Measurements from ENCODE around the gene TMTC1.

The TMTC1 gene

GRCh38 chr12:29578731-29579130 lies 205.0 kb downstream of the TMTC1 start:
- no peaks in the 10 kb centered on the region for H3K27me3 ChIP-seq (ENCODE audit: control insufficient read depth in 1 of 2, insufficient read depth in 2 of 2, low read length in 2 of 2)
- H3K36me3 ChIP-seq (ENCODE audit: control insufficient read depth in 2 of 2, insufficient read depth in 2 of 2, low read length in 2 of 2), result peaks cover 0 to 4% of the 10 kb centered on the region in 2 donors
- H3K9me3 ChIP-seq (ENCODE audit: control insufficient read depth in 2 of 2, low read length in 2 of 2), result no peaks in the 10 kb centered on the region
- no peak overlapping the region for H3K27ac ChIP-seq (ENCODE audit: low read length)
- no peak overlapping the region for H3K9ac ChIP-seq (ENCODE audit: low read length in 2 of 2)
- no peak overlapping the region for H3K4me3 ChIP-seq (ENCODE audit: low read length in 2 of 2)
- H3K4me1 ChIP-seq (ENCODE audit: control insufficient read depth, insufficient read depth, low read length), result peaks cover 13% of the 10 kb centered on the region

- Histone ChIP-seq H3K4me3 (ENCODE audit: low read length in 2 of 2) (no peak overlapping the region), H3K27ac (ENCODE audit: low read length) (no peak overlapping the region), H3K27me3 (ENCODE audit: control insufficient read depth in 1 of 2, insufficient read depth in 2 of 2, low read length in 2 of 2) (no peaks in the 10 kb centered on the region), H3K9me3 (ENCODE audit: control insufficient read depth in 2 of 2, low read length in 2 of 2) (no peaks in the 10 kb centered on the region), H3K36me3 (ENCODE audit: control insufficient read depth in 2 of 2, insufficient read depth in 2 of 2, low read length in 2 of 2) (peaks cover 2 to 4% of the 10 kb centered on the region in 2 donors), H3K9ac (ENCODE audit: low read length in 2 of 2) (no peak overlapping the region), H3K4me1 (ENCODE audit: control insufficient read depth, insufficient read depth, low read length) (peaks cover 6% of the 10 kb centered on the region)
These were observed 205.7 kb downstream of the TMTC1 start for GRCh38 chr12:29578070-29578469.

- H3K4me1 ChIP-seq (ENCODE audit: control insufficient read depth, insufficient read depth, low read length), result no peaks in the 10 kb centered on the region
- no peaks in the 10 kb centered on the region for H3K9me3 ChIP-seq (ENCODE audit: control insufficient read depth in 2 of 2, low read length in 2 of 2)
- H3K27me3 ChIP-seq (ENCODE audit: control insufficient read depth in 1 of 2, insufficient read depth in 2 of 2, low read length in 2 of 2), result no peaks in the 10 kb centered on the region
- no peak overlapping the region for H3K27ac ChIP-seq (ENCODE audit: low read length)
- no peak overlapping the region for H3K9ac ChIP-seq (ENCODE audit: low read length in 2 of 2)
- H3K36me3 ChIP-seq (ENCODE audit: control insufficient read depth in 2 of 2, insufficient read depth in 2 of 2, low read length in 2 of 2), result peaks cover 7 to 10% of the 10 kb centered on the region in 2 donors
- no peak overlapping the region for H3K4me3 ChIP-seq (ENCODE audit: low read length in 2 of 2)
These were observed 209.2 kb downstream of the TMTC1 start for GRCh38 chr12:29574500-29574899.

GRCh38 chr12:29572938-29573337 lies 210.8 kb downstream of the TMTC1 start:
- Histone ChIP-seq H3K4me1 (ENCODE audit: control insufficient read depth, insufficient read depth, low read length) (no peaks in the 10 kb centered on the region), H3K9ac (ENCODE audit: low read length in 2 of 2) (no peak overlapping the region), H3K9me3 (ENCODE audit: control insufficient read depth in 2 of 2, low read length in 2 of 2) (no peaks in the 10 kb centered on the region), H3K27me3 (ENCODE audit: control insufficient read depth in 1 of 2, insufficient read depth in 2 of 2, low read length in 2 of 2) (no peaks in the 10 kb centered on the region), H3K4me3 (ENCODE audit: low read length in 2 of 2) (no peak overlapping the region), H3K27ac (ENCODE audit: low read length) (no peak overlapping the region), H3K36me3 (ENCODE audit: control insufficient read depth in 2 of 2, insufficient read depth in 2 of 2, low read length in 2 of 2) (peaks cover 7 to 10% of the 10 kb centered on the region in 2 donors)

- peaks cover 7 to 10% of the 10 kb centered on the region in 2 donors for H3K36me3 ChIP-seq (ENCODE audit: control insufficient read depth in 2 of 2, insufficient read depth in 2 of 2, low read length in 2 of 2)
- H3K9me3 ChIP-seq (ENCODE audit: control insufficient read depth in 2 of 2, low read length in 2 of 2), result no peaks in the 10 kb centered on the region
- no peak overlapping the region for H3K27ac ChIP-seq (ENCODE audit: low read length)
- H3K4me1 ChIP-seq (ENCODE audit: control insufficient read depth, insufficient read depth, low read length), result no peaks in the 10 kb centered on the region
- H3K4me3 ChIP-seq (ENCODE audit: low read length in 2 of 2), result no peak overlapping the region
- H3K27me3 ChIP-seq (ENCODE audit: control insufficient read depth in 1 of 2, insufficient read depth in 2 of 2, low read length in 2 of 2), result no peaks in the 10 kb centered on the region
- H3K9ac ChIP-seq (ENCODE audit: low read length in 2 of 2), result no peak overlapping the region
These were observed 211.3 kb downstream of the TMTC1 start for GRCh38 chr12:29572464-29572863.

- Histone ChIP-seq H3K27ac (ENCODE audit: low read length) (no peak overlapping the region), H3K4me1 (ENCODE audit: control insufficient read depth, insufficient read depth, low read length) (peaks cover 1% of the 10 kb centered on the region), H3K4me3 (ENCODE audit: low read length in 2 of 2) (no peak overlapping the region), H3K9me3 (ENCODE audit: control insufficient read depth in 2 of 2, low read length in 2 of 2) (no peaks in the 10 kb centered on the region), H3K27me3 (ENCODE audit: control insufficient read depth in 1 of 2, insufficient read depth in 2 of 2, low read length in 2 of 2) (no peaks in the 10 kb centered on the region), H3K9ac (ENCODE audit: low read length in 2 of 2) (no peak overlapping the region), H3K36me3 (ENCODE audit: control insufficient read depth in 2 of 2, insufficient read depth in 2 of 2, low read length in 2 of 2) (peaks cover 3 to 15% of the 10 kb centered on the region in 2 donors)
These were observed 214.5 kb downstream of the TMTC1 start for GRCh38 chr12:29569132-29569757.

- peaks cover 13% of the 10 kb centered on the region for H3K4me1 ChIP-seq (ENCODE audit: control insufficient read depth, insufficient read depth, low read length)
- no peaks in the 10 kb centered on the region for H3K27me3 ChIP-seq (ENCODE audit: control insufficient read depth in 1 of 2, insufficient read depth in 2 of 2, low read length in 2 of 2)
- no peak overlapping the region for H3K27ac ChIP-seq (ENCODE audit: low read length)
- no peaks in the 10 kb centered on the region for H3K9me3 ChIP-seq (ENCODE audit: control insufficient read depth in 2 of 2, low read length in 2 of 2)
- H3K9ac ChIP-seq (ENCODE audit: low read length in 2 of 2), result no peak overlapping the region
- no peak overlapping the region for H3K4me3 ChIP-seq (ENCODE audit: low read length in 2 of 2)
- H3K36me3 ChIP-seq (ENCODE audit: control insufficient read depth in 2 of 2, insufficient read depth in 2 of 2, low read length in 2 of 2), result peaks cover 0 to 4% of the 10 kb centered on the region in 2 donors
These were observed 217.3 kb downstream of the TMTC1 start for GRCh38 chr12:29566441-29566840.

GRCh38 chr12:29565727-29566126 lies 218.0 kb downstream of the TMTC1 start:
- Histone ChIP-seq H3K4me1 (ENCODE audit: control insufficient read depth, insufficient read depth, low read length) (peaks cover 13% of the 10 kb centered on the region), H3K27me3 (ENCODE audit: control insufficient read depth in 1 of 2, insufficient read depth in 2 of 2, low read length in 2 of 2) (no peaks in the 10 kb centered on the region), H3K9ac (ENCODE audit: low read length in 2 of 2) (no peak overlapping the region), H3K9me3 (ENCODE audit: control insufficient read depth in 2 of 2, low read length in 2 of 2) (no peaks in the 10 kb centered on the region), H3K4me3 (ENCODE audit: low read length in 2 of 2) (no peak overlapping the region), H3K27ac (ENCODE audit: low read length) (no peak overlapping the region), H3K36me3 (ENCODE audit: control insufficient read depth in 2 of 2, insufficient read depth in 2 of 2, low read length in 2 of 2) (peaks cover 0 to 4% of the 10 kb centered on the region in 2 donors)

- Histone ChIP-seq H3K27me3 (ENCODE audit: control insufficient read depth in 1 of 2, insufficient read depth in 2 of 2, low read length in 2 of 2) (no peaks in the 10 kb centered on the region), H3K36me3 (ENCODE audit: control insufficient read depth in 2 of 2, insufficient read depth in 2 of 2, low read length in 2 of 2) (peaks cover 0 to 4% of the 10 kb centered on the region in 2 donors), H3K9me3 (ENCODE audit: control insufficient read depth in 2 of 2, low read length in 2 of 2) (no peaks in the 10 kb centered on the region), H3K4me3 (ENCODE audit: low read length in 2 of 2) (no peak overlapping the region), H3K9ac (ENCODE audit: low read length in 2 of 2) (no peak overlapping the region), H3K4me1 (ENCODE audit: control insufficient read depth, insufficient read depth, low read length) (peaks cover 13% of the 10 kb centered on the region), H3K27ac (ENCODE audit: low read length) (no peak overlapping the region)
These were observed 218.8 kb downstream of the TMTC1 start for GRCh38 chr12:29564925-29565324.

- peak overlapping the region; percentile 47 to 52 for H3K4me3 ChIP-seq (ENCODE audit: low read length in 2 of 2)
- peak overlapping the region in 1 of 2 donors; percentile 43 for H3K9ac ChIP-seq (ENCODE audit: low read length in 2 of 2)
- no peaks in the 10 kb centered on the region for H3K9me3 ChIP-seq (ENCODE audit: control insufficient read depth in 2 of 2, low read length in 2 of 2)
- peak overlapping the region; percentile 42 for H3K27ac ChIP-seq (ENCODE audit: low read length)
- peaks cover 13% of the 10 kb centered on the region for H3K4me1 ChIP-seq (ENCODE audit: control insufficient read depth, insufficient read depth, low read length)
- no peaks in the 10 kb centered on the region for H3K27me3 ChIP-seq (ENCODE audit: control insufficient read depth in 1 of 2, insufficient read depth in 2 of 2, low read length in 2 of 2)
- H3K36me3 ChIP-seq (ENCODE audit: control insufficient read depth in 2 of 2, insufficient read depth in 2 of 2, low read length in 2 of 2), result peaks cover 0 to 4% of the 10 kb centered on the region in 2 donors
These were observed 220.1 kb downstream of the TMTC1 start for GRCh38 chr12:29563636-29564035.

GRCh38 chr12:29563071-29563470 lies 220.7 kb downstream of the TMTC1 start:
- H3K27ac ChIP-seq (ENCODE audit: low read length), result peak overlapping the region; percentile 42
- no peaks in the 10 kb centered on the region for H3K9me3 ChIP-seq (ENCODE audit: control insufficient read depth in 2 of 2, low read length in 2 of 2)
- no peak overlapping the region for H3K9ac ChIP-seq (ENCODE audit: low read length in 2 of 2)
- peaks cover 0 to 4% of the 10 kb centered on the region in 2 donors for H3K36me3 ChIP-seq (ENCODE audit: control insufficient read depth in 2 of 2, insufficient read depth in 2 of 2, low read length in 2 of 2)
- H3K4me3 ChIP-seq (ENCODE audit: low read length in 2 of 2), result peak overlapping the region in 1 of 2 donors; percentile 23
- H3K4me1 ChIP-seq (ENCODE audit: control insufficient read depth, insufficient read depth, low read length), result peaks cover 13% of the 10 kb centered on the region
- H3K27me3 ChIP-seq (ENCODE audit: control insufficient read depth in 1 of 2, insufficient read depth in 2 of 2, low read length in 2 of 2), result no peaks in the 10 kb centered on the region
